ENCODE measurements around the gene IL21R.

Gene IL21R

DNA sequence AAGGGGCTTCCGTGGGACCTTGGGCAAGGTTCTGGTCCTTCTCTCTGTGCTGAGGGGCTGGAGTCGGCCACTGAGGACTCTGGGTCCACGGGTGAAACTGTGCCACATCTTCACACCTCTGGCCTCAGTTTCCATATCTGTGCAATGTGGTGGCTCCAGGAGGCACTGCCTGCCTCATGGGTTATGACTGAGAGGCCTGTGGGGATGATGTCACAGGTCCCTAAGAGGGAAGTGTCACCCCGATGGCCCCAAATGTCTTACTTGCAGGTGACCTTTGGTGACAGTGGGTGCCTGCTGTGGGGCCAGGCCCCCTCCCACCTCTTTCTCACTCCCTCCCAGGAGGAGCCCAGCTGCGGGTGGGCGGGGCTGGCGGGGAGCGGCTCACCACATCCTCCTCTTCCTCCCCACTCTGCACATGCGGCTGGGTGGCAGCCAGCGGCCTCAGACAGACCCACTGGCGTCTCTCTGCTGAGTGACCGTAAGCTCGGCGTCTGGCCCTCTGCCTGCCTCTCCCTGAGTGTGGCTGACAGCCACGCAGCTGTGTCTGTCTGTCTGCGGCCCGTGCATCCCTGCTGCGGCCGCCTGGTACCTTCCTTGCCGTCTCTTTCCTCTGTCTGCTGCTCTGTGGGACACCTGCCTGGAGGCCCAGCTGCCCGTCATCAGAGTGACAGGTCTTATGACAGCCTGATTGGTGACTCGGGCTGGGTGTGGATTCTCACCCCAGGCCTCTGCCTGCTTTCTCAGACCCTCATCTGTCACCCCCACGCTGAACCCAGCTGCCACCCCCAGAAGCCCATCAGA, at the start of gene IL21R:
Gene IL21R, plus strand, starts transcription at position 407 of the 801 bp plus-strand sequence. CDS start 27,898 bp downstream, outside the sequence.
- peak; percentile 87 for DNase-seq

- no peak for DNase-seq
These were observed 48.1 kb upstream of the IL21R start for GRCh38 chr16:27353853-27354252.

GRCh38 chr16:27355610-27356009, 46.4 kb upstream of the IL21R start:
- DNase-seq = no peak

DNA sequence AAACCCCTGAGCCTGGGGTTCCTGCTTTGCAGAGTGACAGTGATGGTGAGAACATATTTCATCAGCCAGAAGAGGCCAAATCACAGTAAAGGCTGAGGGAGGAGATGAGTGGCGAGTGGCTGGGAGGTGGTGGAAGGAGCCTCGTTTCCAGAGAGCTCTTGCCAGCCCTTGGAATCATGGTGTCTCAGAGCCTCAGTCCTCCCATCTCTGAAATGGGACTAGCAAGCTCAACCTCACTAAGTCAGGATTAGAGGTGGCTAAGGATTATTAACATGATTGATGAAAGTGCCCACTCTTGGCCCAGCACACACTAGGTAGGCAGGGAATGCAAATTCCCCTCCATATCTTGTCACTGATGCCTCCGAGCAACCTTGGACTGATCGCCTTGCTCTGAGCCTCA, 45.2 kb upstream of the IL21R start:
- no peak for DNase-seq

GRCh38 chr16:27359051-27359450, 42.9 kb upstream of the IL21R start:
- DNase-seq = no peak

- no peak for DNase-seq
These were observed 42.4 kb upstream of the IL21R start for GRCh38 chr16:27359615-27360014.

- no peak for DNase-seq
These were observed 40.0 kb upstream of the IL21R start for GRCh38 chr16:27361987-27362386.

DNA sequence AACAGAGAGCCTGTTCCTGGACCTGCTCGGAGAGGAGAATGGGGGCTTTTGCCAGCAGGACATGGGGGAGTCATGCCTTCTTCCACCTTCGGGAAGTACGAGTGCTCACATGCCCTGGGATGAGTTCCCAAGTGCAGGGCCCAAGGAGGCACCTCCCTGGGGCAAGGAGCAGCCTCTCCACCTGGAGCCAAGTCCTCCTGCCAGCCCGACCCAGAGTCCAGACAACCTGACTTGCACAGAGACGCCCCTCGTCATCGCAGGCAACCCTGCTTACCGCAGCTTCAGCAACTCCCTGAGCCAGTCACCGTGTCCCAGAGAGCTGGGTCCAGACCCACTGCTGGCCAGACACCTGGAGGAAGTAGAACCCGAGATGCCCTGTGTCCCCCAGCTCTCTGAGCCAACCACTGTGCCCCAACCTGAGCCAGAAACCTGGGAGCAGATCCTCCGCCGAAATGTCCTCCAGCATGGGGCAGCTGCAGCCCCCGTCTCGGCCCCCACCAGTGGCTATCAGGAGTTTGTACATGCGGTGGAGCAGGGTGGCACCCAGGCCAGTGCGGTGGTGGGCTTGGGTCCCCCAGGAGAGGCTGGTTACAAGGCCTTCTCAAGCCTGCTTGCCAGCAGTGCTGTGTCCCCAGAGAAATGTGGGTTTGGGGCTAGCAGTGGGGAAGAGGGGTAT, 39.3 kb upstream of the IL21R start:
- DNase-seq = no peak

GRCh38 chr16:27363246-27363632, 38.7 kb upstream of the IL21R start:
- DNase-seq = no peak

- no peak for DNase-seq
These were observed 38.2 kb upstream of the IL21R start for GRCh38 chr16:27363797-27364196.

DNA sequence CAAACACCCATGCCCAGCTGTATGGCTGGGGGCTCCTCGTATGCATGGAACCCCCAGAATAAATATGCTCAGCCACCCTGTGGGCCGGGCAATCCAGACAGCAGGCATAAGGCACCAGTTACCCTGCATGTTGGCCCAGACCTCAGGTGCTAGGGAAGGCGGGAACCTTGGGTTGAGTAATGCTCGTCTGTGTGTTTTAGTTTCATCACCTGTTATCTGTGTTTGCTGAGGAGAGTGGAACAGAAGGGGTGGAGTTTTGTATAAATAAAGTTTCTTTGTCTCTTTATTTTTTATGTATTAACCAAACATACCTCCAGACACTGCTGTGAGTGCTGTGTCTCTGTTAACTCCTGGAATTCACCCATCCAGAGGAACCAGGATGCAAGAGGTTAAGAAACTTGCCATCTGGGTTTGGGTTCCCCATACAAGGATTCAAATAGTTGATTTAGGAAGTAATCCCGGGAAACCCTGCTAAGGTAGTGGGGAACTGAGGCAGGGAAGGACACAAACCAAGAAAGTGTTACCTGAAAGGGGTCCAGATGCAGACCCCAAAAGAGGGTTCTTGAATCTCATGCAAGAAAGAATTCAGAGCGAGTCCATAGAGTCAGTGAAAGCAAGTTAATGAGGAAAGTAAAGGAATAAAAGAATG, 37.4 kb upstream of the IL21R start:
- no peak for DNase-seq

DNA sequence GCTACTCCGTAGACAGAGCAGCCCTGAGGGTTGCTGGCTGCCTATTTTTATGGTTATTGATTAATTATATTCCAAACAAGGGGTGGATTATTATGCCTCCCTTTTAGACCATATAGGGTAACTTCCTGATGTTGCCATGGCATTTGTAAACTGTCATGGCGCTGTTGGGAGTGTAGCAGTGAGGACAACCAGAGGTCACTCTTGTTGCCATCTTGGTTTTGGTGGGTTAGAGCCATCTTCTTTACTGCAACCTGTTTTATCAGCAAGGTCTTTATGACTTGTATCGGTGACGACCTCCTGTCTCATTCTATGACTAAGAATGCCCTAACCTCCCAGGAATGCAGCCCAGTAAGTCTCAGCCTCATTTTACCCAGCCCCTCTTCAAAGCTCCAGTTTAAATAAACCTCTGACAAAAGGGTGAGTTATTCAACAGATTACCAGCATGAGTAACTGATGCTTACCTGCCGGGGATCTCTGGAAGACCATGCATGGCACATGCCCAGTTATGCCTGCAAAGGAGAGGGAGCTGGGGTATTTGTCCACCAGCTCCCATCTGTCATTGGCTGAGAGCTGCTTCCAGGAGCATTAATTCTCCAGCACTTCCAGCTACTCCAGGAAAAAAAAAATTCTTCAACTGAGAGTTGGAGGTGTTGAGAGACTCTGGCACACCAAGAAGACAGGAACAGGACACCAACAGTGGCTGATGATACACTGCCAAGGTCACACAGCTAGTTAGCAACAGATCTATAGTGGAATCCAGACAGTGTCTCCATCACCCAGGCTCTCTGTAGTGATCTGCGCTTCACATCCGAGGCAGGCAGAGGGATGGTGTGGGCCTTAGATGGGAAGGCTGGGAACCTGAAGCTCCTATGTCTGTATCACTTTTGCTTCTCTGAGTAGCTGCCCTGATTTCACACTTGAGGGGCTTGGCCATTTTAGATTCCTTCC, 36.6 kb upstream of the IL21R start:
- DNase-seq = no peak

- no peak for DNase-seq
These were observed 35.1 kb upstream of the IL21R start for GRCh38 chr16:27366687-27367460.

DNA sequence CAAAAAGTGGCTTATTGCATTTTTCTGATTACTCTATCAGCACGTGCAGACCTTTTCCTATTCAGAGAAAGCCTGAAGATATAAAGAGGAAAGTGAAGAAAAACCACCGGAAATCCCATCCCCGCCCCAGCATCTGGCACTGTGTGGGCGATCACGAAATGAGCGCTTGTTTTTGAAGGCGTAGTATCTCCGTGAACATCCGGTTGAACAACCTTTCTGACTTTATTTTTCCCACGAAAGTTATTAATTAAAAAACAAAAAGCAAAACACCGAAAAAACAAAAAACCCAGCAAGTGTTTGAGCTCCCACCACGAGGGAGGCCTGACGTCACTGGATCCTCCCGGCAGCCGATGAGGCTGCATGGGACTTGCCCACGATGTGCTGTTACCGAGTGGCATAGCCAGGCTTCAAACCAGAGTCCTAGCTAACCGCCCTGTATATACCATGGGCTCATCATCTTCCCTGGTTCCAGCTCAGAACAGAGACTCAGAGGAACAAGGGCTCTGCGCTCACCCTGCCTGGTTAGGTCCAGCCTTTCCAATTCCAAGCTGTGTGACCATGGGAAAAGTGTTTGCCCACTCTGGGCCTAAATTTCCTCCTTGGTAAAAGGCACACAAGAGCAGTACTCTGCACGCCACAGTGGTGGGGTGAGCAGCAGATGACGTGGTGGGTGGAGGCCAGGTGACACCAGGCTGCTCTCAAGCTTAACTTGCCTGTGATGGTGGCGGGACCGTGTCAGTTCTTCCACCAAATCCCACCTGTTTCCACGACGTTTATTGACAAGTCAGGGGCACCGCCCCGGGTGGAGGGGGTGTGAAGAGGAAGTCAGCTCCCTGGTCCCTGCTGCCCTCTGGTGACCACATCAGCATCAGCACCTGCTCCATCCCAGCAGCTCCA, 34.3 kb upstream of the IL21R start:
- DNase-seq = peak; percentile 80

- DNase-seq = no peak
These were observed 33.6 kb upstream of the IL21R start for GRCh38 chr16:27368358-27368722.

GRCh38 chr16:27369806-27370205, 32.2 kb upstream of the IL21R start:
- no peak for DNase-seq

DNA sequence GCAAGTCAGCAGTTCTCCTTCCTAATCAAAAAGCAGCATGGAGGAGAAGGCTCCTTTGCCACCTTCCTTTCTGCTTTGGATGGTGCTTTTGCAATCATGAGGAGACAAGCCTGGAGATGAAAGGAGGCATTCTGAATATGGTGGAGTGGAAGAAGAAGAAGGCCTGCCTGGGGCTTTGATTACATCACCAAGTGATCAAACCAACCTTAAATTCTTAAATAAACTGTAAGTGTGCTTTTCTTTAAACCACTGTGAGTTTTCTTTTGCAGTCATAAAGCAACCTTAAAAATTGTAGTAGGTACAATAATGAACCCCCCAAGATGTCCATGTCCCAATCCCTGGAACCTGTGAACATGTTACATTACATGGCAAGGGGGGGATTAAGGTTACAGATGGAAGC, 31.7 kb upstream of the IL21R start:
- DNase-seq = no peak

- DNase-seq = no peak
These were observed 28.7 kb upstream of the IL21R start for GRCh38 chr16:27373312-27373711.

GRCh38 chr16:27374221-27374803, 27.7 kb upstream of the IL21R start:
- DNase-seq = no peak

- DNase-seq = peak; percentile 83
These were observed 27.1 kb upstream of the IL21R start for GRCh38 chr16:27374804-27375425.
